Spleen (tissue), 7 donors: ENCODE results near the gene RAB14.

Experiments
- POLR2A ChIP-seq, 3 donors: fragments of 450-650 bp; IDR thresholded peaks; one replicate each; pipeline ENCODE4 v1.5.1; 2017; ENCODE audit warnings: antibody characterized with exemption in 3 of 3, mild to moderate bottlenecking in 1 of 3
- TF ChIP-seq, protein P1 (sequence below), 11 experiments: fragments of 200-600 bp in 7 of 11; fragments of 450-650 bp in 4 of 11; sonication (generic) in 4 of 11; IDR thresholded peaks in 8 of 11; conservative IDR thresholded peaks in 3 of 11; 1 replicate in 7 of 11; 2 replicates in 4 of 11; pipeline versions ENCODE4 v1.4.0 to v1.8.0; 2016 to 2021; ENCODE audit warnings: antibody characterized with exemption in 11 of 11, inconsistent platforms in 4 of 11, mild to moderate bottlenecking in 1 of 11
- donor health status: DM: no; HTN: no; CAD: no; lungs with moderate emphysema.
- donor health status: DM: no; HTN: no; CAD: no.
- donor health status: DM: no; HTN: no; CAD: no.

DNA sequence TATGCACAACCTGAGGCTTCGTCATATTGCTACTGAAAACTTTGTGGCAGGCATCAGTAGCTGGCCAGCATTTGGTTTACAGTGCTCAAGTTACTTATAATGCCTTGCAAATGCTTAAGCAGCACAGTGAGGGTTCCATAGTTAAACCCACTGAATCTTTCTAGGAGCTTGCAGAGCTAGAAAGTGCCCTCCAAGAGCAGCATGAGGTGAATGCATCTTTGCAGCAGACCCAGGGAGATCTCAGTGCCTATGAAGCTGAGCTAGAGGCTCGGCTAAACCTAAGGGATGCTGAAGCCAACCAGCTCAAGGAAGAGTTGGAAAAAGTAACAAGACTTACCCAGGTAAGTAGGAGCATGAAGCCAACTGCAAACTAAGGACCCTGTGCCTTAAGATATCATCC lies 66.0 kb downstream of the RAB14 start:
- TF ChIP-seq POLR2A (IDR thresholded peaks at IDR 0.05), result no peak
- TF ChIP-seq, protein P1, sequence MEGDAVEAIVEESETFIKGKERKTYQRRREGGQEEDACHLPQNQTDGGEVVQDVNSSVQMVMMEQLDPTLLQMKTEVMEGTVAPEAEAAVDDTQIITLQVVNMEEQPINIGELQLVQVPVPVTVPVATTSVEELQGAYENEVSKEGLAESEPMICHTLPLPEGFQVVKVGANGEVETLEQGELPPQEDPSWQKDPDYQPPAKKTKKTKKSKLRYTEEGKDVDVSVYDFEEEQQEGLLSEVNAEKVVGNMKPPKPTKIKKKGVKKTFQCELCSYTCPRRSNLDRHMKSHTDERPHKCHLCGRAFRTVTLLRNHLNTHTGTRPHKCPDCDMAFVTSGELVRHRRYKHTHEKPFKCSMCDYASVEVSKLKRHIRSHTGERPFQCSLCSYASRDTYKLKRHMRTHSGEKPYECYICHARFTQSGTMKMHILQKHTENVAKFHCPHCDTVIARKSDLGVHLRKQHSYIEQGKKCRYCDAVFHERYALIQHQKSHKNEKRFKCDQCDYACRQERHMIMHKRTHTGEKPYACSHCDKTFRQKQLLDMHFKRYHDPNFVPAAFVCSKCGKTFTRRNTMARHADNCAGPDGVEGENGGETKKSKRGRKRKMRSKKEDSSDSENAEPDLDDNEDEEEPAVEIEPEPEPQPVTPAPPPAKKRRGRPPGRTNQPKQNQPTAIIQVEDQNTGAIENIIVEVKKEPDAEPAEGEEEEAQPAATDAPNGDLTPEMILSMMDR (IDR thresholded peaks at IDR 0.05 in 8 of 11, conservative IDR thresholded peaks at IDR 0.05 in 3 of 11), result no peak
